Measurements from ENCODE around the gene TRNP1.

The TRNP1 gene

GRCh38 chr1:27029517-27029916 is 36.0 kb downstream of the TRNP1 start:
- no peak for DNase-seq

GRCh38 chr1:27031235-27032118 is 38.0 kb downstream of the TRNP1 start:
- peak; percentile 18 for DNase-seq

DNA sequence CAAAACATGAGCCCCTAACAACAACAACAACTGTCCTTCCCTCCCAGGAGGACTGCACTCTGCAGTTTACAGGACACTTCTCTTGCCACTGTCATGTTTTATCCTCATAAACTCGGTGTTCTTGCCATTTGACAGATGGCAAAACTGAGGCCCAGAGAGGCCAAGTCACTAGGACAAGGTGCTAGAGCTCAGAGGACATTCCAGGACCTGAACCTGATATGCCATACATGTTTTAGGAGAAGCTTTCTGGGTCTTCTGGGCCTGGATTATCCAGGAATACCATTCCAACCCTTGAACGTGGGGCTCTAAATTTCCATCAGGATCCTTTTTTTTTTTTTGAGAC is 38.6 kb downstream of the TRNP1 start:
- DNase-seq, result no peak

DNA sequence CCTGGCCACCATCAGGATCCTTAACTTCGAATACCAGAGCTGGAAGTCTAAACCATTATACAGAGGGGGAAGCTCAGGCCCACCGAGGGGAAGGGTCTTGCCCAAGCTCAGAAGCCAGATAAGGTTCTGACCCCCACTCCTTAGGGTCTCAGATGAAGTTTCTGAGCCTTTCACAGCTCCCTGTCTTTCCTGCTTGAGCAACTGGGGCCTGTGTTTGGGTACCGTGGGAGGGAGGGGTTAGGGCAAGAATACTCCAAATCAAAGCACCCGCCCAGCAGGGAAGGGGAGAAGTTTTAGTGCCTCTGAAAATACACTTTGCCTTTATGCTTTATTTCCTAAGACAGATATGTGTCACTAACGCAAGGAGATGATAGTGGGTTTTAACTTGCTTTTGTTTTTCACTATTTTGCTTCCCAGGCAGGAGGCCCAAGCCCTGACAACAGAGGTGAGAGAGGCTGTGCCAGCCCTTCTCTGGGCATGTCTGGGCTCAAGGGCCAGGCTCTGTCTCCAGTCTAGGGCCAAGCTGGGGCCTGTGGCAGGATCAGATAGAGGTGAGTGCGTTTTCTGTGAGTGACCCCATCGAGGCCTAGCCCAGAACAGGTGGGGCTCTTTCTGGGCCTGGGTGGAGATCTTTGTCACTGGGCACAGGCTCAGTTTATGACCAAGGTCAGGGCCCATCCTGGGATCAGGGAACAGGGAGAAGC is 39.7 kb downstream of the TRNP1 start:
- no peak for DNase-seq

- DNase-seq, result no peak
Measured at GRCh38 chr1:27035344-27035743, 41.9 kb downstream of the TRNP1 start.

DNA sequence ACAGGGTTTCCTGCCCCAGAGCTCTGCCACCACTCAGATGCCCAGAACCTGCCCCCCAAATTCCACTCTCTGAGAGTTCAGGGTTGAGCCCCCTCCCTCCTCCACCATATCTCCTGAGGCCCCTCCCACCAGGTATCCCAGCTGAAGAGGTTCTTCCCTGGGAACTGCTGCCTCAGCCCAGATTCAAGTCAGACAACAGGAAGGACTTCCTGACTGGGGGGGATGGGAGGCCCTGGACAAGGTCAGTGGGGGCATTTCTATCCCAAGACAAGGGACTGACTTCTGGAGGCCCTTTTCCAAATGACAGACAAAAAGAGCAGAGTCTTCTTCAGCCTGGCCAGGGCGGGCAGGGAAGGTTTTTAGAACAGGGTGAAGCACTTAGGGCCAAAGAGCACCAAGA is 43.2 kb downstream of the TRNP1 start:
- no peak for DNase-seq

- no peak for DNase-seq
Measured at GRCh38 chr1:27037518-27037917, 44.0 kb downstream of the TRNP1 start.

DNA sequence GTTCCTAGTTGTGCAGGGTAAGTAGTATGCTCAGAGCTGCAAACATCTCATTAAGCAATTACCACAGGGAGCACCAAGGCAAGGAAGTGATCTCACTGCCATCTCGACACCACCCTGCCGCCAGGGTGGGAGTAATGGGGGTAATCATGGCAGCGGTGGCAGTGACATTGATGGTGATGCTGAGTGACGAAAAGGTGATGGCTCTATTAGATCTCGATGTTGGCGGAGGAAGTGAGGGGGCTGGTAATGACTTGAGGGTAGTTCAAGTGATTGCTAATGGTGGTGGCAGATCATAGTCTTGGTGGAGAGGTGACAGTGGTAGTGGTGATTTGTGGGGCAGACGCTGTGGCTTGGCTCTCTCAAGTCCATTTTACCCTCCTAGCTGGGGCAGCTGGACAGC is 44.5 kb downstream of the TRNP1 start:
- no peak for DNase-seq

GRCh38 chr1:27042670-27043069 is 49.2 kb downstream of the TRNP1 start:
- DNase-seq, result no peak

DNA sequence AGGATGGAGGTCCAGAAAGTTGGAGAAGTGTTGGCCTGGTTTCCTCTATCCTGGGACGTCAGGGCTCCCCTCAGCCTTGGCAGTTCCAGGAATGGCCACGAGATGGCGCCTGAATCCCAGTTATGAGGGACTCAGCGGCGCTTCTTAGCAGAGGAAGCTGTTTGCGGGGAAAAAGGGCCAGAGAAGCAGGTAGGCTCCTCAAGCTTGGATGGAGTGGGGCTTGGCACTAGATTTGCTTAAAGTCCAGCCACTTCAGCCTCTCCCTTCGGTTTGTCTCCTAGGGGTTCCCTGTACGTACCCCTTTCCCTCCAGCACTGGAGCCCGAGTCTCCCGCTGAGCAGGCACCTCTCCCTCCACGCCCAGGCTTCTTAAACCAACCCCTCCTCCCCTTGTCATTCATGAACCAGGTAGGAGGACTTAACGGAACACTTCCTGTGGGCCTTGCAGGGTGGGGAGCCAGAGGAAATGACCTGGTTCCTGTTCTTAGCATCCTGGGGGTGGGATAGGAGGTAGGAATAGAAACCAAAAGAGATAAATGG is 51.2 kb downstream of the TRNP1 start:
- peak; percentile 78 for DNase-seq

- DNase-seq, result peak; percentile 39
Measured at GRCh38 chr1:27045973-27046558, 52.6 kb downstream of the TRNP1 start.

DNA sequence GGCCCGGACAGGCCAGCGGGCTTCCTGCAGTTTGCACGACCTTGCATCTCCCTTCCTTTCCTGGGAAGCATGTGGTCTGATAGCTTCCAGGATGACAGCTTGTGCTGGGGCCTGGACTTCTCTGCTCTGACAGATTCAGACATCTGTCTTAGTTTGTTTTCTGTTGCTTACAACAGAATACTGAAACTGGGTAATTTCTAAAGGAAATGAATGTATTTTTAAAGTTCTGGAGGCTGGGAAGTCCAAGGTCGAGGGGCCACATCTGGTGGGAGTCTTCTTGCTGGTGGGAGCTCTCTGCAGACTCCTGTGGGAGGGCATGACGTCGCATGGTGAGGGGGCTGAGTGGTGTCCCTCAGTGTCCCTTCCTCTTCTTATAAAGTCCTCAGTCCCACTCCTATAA is 54.4 kb downstream of the TRNP1 start:
- no peak for DNase-seq

DNA sequence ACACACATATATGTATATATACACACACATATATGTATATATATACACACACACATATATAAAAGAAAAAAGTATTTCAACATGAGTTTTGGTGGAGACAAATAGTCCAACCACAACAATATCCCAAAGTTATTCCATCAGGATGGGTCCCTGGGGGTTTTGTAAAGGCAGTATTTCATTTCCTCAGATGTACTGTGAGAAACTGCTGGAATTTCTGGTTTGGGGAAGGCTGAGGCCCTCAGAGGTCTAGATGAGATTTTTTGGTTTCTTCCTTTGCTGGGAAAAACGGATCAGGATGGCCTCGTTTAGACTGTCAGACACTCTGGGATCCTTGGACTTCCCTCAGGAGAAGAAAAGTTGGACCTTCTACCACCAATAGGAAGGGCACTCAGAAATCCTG is 55.6 kb downstream of the TRNP1 start:
- DNase-seq, result no peak

GRCh38 chr1:27049607-27050006 is 56.1 kb downstream of the TRNP1 start:
- DNase-seq, result no peak
